GM19351 (cell line): ENCODE measurements around the gene MRPL4.
"Not testable (repeated sequence)": the region's sequence is repeated elsewhere in the genome, so short reads cannot be mapped to it uniquely, and the experiment has no call there.

ENCODE experiments used
- ATAC-seq: cut with Tn5 transposase; IDR thresholded peaks from one replicate; pipeline ENCODE4 v1.9.1; 2021; ENCODE audit warnings: mild to moderate bottlenecking, moderate library complexity; ENCODE audit not compliant: unreplicated experiment

MRPL4 gene

DNA sequence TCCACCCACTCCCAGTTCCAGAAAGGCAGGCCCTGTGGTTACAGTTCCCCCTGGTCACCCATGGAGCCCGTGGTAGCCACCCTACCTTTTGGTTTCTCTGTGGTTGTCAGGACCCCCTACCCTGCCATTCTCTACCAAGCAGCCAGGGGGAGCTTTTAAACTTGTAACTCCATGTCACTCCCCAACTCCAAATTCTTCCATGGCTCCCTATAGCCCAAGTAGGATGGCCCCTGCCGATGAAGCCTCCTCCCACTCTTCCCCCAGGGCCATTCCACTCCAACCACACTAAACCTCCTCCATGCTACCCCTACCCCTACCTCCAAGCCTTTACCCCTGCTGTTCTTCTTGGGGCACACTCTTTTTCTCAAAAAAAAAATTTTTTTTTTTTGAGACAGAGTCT, 23.1 kb upstream of the MRPL4 start:
- ATAC-seq, result no peak

DNA sequence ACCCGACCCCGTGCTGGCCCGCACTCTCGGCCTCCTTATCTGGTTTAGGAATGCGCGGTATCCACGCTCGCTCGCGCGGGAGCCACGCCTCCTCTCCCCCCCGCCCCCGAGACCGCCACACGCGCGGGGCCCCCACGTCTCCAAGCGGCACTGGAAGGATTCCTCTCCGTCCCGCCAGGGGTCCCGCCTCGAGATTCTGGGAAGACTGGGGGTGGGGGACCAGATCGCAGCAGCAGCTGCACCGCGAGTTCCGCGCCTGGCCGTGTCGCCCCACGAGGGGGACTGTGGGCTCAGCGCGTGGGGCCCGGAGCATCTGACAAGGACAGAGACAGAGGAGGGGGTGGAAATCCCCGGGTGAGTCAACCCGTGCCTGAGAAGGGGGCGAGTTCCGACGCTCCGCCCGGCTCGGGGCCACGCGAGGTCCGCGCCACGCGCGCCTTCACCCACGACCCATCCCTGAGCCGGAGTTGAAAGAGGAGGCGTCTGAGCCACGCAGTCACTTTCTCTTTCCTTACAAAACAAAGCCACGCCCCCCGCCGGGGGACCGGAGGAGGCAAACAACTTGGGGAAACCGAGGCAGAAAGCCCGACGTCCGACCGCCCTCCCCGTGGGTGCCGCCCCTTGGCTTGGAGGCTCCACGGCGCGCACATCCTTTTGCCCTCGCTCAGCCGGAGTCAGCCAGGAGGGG, 21.7 kb upstream of the MRPL4 start:
- ATAC-seq, result no peak

- no peak for ATAC-seq
Observed at GRCh38 chr19:10230861-10231611, 21.0 kb upstream of the MRPL4 start, which contains the start of gene S1PR2. Gene S1PR2, minus strand, starts transcription at chr19:10231331. Its CDS starts 6,426 bp downstream, at chr19:10224905.

GRCh38 chr19:10231612-10232228, 20.3 kb upstream of the MRPL4 start:
- ATAC-seq, result no peak

DNA sequence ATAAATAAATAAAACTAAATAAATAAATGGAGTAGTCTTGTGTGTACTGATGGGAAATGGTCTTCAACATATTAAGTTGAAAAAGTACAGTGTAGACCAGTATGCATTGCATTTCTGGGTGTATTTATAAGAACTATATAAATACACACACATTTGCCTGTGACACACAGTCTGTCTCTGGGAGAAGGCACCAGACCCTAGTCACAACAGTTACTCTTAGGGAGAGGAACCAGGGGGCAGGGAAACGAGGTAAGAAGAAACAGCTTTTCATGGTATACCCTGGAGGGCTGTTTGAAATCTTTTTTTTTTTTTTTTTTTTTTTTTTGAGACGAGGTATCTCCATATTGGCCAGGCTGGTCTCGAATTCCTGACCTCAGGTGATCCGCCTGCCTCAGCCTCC, 18.1 kb upstream of the MRPL4 start:
- no peak for ATAC-seq

GRCh38 chr19:10235003-10235402, 17.0 kb upstream of the MRPL4 start:
- no peak for ATAC-seq

DNA sequence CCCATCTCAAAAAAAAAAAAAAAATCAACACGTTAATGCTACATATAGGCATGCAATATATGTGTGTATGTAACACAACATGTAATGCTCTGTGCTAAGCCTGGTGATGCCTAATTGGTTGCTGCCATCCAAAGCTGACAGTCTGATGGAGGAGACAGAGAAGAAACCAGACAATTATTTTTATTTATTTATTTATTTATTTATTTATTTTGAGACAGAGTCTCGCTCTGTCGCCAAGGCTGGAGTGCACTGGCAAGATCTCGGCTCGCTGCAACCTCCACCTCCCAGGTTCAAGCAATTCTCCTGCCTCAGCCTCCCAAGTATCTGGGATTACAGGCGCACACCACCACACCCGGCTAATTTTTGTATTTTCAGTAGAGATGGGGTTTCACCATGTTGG, 16.6 kb upstream of the MRPL4 start:
- ATAC-seq, result not testable (repeated sequence)

GRCh38 chr19:10237702-10238101, 14.3 kb upstream of the MRPL4 start:
- no peak for ATAC-seq

DNA sequence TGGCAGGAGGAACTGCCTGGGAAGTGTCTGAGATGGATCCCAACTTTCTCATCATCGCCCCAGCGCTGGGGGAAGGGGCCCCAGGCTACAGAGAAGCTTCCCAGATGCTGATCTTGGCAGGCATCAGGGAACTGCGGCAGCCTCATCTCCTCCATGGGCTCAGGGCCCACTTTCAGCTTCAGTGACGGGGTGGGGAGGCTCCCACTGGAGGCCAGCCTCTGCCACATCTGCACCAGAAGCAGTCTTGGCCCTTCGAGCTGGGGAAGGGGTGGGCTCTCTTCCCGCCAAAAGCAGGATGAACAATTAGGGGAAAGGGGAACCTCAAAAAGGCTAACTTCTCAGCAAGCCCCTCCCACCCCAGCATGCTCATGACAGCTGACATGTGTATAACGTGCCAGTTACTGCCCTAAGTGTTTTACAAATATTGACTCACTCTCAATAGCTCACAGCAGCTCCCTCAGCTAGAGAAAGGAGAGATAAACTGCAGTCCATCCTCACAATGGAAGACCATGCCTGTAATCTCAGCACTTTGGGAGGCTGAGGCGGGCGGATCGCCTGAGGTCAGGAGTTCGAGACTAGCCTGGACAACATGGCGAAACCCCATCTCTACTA, 13.7 kb upstream of the MRPL4 start:
- no peak for ATAC-seq

DNA sequence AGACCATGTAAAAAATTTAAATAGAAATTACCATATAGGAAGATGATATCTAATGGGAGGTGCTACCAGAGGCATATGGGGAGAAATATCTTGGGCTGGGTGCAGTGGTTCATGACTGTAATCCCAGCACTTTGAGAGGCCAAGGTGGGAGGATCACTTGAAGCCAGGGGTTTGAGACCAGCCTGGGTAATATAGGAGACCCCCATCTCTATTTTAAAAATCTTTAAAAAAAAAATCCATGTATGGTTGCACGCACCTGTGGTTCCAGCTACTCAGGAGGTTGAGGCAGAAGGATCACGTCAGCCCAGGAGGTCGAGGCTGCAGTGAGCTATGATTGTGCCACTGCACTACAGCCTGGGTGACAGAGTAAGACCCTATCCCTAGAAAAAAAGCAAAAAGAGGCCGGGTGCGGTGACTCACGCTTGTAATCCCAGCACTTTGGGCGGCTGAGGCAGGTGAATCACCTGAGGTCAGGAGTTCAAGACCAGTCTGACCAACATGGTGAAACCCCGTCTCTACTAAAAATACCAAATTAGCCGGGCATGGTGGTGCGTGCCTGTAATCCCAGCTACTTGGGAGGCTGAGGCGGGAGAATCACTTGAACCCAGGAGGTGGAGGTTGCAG, 10.1 kb upstream of the MRPL4 start:
- ATAC-seq, result not testable (repeated sequence)

- no peak for ATAC-seq
Observed at GRCh38 chr19:10243606-10244005, 8.4 kb upstream of the MRPL4 start.

DNA sequence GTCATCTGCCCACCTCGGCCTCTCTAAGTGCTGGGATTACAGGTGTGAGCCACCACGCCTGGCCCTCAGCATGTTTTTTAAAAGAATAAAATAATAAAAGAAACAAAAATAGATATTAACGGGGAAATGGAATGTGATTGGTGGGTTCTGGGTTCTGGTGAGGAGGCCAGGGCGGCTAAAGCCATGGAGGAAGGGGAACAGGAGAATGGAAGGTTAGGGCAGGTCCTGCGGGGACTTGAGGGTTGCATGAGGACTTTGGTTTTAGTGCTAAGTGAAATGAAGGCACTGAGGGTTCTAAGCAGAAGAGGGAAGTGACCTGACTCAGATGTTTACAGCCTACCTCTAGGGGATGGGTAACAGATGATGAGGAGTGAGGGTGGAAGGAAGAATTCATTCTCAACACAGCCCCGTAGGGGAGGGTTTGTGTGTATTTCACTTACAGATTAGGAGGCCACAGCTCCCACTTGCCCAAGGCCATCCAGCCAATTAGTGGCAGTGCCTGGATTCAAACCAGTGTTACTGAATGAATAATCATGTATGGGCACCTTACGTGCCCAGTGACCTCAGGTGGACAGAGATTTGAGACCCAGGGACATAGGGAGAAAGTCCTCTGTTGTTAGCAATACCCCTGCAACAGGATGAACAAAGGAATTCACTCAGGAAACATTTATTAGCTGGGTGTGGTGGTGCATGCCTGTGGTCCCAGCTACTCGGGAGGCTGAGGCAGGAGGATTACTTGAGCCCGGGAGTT, 6.7 kb upstream of the MRPL4 start:
- no peak for ATAC-seq

DNA sequence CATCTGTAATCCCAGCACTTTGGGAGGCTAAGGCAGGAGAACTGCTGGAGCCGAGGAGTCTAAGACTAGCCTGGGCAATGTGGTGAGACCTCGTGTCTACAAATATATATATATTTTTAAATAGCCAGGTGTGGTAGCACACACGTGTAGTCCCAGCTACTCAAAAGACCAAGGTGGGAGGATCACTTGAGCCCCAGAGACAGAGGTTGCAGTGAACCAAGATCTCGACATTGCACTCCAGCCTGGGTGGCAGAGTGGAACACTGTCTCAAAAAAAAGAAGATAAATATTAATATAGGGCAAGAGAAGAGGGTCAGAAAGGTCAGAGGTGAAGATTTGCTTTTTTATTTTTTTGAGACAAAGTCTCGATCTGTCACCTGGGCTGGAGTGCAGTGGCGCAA, 5.5 kb upstream of the MRPL4 start:
- ATAC-seq, result no peak

- ATAC-seq, result no peak
Observed at GRCh38 chr19:10252707-10253106, 693 bp downstream of the MRPL4 start.

GRCh38 chr19:10254244-10254643, 2.2 kb downstream of the MRPL4 start:
- ATAC-seq, result no peak

DNA sequence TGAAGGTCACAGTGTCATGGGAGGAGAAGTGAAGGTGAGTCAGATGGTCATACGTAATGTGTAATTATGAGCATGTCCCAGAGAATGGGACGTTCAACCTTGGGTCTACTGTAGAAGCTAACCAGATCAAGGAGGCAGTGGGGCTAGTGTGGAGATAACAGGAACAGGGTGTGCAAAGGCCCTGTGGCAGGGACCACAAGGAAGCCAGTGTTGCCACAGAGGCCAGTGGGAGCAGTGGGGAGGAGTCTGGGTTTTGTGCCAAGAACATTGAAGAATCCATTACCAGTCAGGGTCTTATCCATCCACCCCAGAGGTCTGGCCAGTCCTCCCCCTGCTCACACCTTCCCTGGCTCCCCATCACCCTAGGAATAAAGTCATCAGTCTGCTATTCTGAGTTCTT, 3.3 kb downstream of the MRPL4 start:
- ATAC-seq, result no peak

DNA sequence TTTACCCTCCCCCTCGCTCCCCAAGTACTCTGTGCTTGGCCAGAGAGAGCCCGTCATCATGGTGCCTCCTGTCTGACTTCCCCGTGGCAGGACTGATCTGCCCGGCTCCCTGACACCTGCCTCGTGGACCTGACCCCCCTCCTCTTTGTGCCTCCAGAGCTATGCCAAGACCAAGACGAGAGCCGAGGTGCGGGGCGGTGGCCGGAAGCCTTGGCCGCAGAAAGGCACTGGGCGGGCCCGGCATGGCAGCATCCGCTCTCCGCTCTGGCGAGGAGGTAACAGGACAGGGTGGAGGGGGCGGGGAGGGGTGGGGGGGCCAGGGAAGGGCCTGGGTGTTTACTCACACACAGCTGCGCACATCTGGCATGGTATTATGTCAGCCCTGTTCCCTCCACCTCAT, 4.5 kb downstream of the MRPL4 start:
- ATAC-seq, result no peak

- ATAC-seq, result no peak
Observed at GRCh38 chr19:10256970-10257615, 5.1 kb downstream of the MRPL4 start.

DNA sequence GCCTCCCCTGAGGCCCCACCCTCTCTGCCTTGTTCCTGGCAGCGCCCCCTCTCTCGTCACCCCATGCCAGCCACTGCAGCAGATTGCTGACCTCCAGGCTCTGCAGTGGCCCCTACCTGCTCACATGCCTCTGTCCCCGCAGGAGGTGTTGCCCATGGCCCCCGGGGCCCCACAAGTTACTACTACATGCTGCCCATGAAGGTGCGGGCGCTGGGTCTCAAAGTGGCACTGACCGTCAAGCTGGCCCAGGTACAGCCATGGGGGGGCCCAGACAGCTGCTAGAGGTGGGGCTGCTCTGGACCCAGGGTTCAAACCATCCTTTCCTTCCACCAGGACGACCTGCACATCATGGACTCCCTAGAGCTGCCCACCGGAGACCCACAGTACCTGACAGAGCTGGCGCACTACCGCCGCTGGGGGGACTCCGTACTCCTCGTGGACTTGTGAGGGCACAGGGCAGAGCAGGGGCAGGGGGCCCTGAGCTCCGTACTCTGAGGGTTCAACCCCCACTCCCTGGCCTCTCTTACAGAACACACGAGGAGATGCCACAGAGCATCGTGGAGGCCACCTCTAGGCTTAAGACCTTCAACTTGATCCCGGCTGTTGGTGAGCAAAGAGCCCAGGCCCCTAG, 6.2 kb downstream of the MRPL4 start:
- no peak for ATAC-seq
